ENCODE measurements around the gene ALK.
"Not testable (repeated sequence)": the region's sequence is repeated elsewhere in the genome, so short reads cannot be mapped to it uniquely, and the experiment has no call there.

ALK gene

DNA sequence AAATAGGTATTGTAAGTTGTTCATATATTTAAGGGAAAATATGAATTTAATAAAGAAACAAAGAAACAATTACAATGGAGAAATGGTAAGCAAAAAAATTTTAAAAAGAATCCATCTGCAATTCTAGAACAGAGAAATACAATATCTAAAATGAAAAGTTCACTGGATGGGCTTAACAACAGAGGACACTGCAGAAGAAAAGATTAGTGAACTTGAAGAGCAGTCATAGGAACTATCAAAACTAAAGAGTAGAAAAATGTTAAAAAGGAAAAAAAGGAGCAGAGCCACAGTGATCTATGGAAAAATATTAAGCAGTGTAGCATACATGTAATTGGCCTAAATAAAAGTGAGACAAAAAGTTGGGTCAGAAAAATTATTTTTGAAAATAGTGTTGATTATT is 83.5 kb downstream of the ALK start:
- FAIRE-seq, result no peak

- no peak for FAIRE-seq
Measured at GRCh38 chr2:29834624-29835023, 86.8 kb downstream of the ALK start.

- no peak for FAIRE-seq
Measured at GRCh38 chr2:29834036-29834540, 87.3 kb downstream of the ALK start.

GRCh38 chr2:29831560-29831959 is 89.8 kb downstream of the ALK start:
- no peak for FAIRE-seq

- no peak for FAIRE-seq
Measured at GRCh38 chr2:29829841-29830240, 91.5 kb downstream of the ALK start.

DNA sequence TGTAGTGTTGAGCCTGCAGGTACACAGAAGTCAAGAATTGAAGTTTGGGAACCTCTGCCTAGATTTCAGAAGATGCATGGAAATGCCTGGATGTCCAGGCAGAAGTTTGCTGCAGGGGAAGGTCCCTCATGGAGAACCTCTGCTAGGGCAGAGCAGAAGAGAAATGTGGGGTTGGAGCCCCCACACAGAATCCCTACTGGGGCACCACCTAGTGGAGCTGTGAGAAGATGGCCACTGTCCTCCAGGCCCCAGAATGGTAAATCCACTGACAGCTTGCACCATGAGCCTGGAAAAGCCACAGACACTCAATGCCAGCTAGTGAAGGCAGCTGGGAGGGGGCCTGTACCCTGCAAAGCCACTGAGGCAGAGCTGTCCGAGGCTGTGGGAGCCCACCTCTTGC is 97.2 kb downstream of the ALK start:
- not testable (repeated sequence) for FAIRE-seq

- FAIRE-seq, result no peak
Measured at GRCh38 chr2:29821591-29821990, 99.8 kb downstream of the ALK start.

DNA sequence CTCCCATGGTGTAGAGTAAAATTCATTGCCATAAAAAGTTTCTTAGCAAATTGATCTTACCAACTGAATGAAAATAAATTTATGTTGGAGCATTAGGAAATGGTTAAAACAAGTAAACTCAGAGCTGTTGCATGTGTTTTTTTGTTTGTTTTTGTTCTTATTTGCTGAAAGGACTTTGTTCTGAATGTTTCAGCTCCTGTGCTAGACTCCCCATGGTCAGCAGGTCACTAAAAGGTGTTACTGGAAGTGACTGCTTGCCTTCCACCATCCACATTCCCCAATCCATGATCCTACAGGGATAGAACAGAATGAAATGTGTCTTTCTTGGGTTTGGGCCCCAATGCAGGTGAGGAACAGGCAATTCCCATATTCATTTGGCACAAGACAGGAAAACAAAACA is 101.8 kb downstream of the ALK start:
- no peak for FAIRE-seq

DNA sequence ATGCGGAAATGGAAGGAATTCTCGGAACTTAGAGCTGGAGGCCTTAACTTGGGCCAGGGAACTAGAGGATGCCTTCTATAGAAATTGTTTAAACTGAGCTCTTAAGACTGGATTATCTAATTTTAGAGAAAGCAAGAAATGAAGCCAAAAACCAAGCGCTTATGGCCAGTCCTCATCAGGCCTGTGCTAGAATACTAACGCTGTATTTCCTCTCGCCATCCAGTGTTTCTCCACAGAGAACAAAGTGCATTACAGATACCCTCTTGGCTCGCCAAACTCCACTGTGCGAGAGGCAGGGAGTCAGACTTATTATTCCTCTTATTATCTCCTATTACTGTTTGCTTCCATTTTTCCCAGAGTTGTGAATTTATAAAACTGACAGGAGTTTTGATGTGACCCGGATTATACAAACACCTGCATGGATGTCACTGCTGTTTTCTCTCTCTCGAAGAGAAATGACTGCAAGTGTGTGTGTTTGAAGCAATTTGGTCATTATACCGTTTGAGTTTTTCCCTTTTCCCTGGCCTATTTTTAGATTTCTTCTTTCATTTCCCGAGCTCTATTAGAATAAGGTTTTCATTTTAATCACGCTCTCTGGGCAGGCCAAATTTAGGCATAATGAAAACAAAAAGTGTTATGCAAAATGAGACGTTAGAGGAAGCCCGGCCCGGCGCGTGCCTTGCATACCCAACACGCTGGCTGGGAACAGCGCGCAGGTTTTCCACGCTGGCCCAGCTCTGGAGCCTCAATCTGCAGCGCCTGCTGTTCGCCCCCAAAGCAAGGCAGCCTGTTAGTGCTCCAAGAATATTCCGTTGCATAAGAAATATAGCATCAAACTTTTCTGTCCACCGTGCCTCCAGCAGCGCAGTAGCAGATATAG is 103.3 kb downstream of the ALK start:
- FAIRE-seq, result no peak

- no peak for FAIRE-seq
Measured at GRCh38 chr2:29817299-29817698, 104.1 kb downstream of the ALK start.

DNA sequence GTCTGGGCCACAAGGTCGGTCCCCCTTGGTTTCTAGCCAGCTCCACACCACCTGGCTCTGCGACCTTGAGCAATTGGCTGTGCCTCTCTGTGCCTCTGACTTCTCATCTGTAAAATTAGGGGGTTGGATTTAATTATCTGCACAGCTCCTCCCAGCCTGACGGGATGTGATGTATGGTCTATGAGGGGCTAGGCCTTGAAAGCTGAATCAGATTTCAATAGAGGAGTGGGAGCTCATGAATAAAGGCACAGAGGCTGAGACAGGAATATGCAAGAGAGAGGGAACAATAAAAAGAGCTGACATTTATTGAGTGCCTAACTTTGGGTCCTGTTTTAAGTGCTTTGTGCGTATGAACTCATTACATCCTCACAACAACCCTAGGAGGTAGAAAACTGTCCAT is 104.7 kb downstream of the ALK start:
- FAIRE-seq, result no peak

- no peak for FAIRE-seq
Measured at GRCh38 chr2:29811378-29811777, 110.0 kb downstream of the ALK start.

- no peak for FAIRE-seq
Measured at GRCh38 chr2:29810956-29811355, 110.4 kb downstream of the ALK start.

GRCh38 chr2:29808321-29808720 is 113.1 kb downstream of the ALK start:
- no peak for FAIRE-seq

DNA sequence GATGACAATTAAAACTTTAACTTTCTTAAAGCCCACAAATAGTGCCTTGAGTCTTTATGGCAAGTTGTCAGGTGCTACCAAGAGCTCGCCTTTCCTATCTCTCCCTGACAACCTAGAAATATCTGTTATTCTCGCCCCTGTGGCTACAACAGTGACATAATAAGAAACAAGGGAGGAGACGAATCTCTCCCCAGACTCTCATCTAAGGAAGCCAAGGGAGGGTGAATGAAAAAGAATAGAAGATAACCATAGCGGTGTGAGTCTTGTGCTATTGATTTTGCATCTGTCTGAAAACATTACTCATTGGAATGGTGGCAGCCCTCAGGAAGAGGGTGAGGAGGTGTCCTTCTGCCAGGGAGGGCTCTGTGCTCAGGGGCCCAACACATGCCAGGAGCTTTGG is 114.3 kb downstream of the ALK start:
- no peak for FAIRE-seq

DNA sequence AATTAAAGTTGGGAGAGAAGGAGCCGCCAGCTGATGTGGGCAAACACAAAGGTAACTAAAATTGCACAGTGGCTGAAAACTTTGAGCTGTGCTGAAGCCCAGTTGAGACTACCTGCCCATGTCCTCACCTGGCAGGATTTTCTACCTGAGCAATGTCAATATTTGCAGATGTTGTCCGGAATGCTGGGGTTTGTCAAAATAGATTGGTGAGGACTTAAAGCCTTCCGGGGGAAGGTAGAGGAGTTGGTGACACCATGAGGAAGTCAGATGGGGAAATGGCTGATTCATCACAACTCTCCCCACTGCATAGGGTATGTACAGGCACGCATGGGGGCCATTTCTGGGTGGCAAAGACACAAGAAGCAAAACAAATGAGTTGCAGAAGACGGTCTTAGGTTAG is 114.9 kb downstream of the ALK start:
- no peak for FAIRE-seq

DNA sequence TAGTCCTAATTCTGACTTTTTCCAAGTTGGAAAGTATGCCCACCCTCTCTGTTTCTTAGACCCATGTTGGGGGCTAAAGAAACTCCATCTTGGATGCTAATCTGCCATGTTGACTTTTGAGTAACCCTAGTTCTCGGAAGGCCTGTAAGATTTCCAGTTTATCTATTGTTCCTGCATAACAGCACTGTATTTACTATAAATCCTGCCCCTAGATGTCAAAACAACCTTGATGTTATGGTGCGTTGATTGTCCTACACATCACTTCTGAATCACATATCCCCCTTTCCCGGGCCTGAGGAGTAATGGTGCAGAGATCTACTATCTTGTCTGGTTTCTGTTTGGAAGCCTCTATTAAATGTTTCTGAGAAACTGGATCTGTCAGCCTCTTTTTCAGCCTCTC is 116.7 kb downstream of the ALK start:
- no peak for FAIRE-seq

DNA sequence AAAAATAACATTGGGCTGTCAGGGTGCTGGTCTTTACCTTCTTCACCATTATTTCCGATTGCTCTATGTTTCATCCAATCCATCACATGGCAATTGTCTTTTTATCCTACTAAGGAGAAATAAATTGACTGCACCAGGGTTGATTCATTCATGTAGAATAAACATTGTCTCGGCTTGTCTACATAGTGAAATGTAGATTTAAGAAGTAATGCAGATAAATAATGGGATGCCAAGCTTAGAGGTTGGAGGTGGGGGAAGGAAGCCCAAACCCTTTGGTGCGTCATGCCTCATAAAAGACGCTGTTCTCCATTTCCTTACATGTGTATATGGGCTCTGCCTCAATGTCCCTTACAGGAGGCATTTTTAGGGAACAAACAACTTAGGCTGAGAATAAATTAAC is 117.8 kb downstream of the ALK start:
- FAIRE-seq, result no peak

- no peak for FAIRE-seq
Measured at GRCh38 chr2:29802986-29803385, 118.4 kb downstream of the ALK start.

DNA sequence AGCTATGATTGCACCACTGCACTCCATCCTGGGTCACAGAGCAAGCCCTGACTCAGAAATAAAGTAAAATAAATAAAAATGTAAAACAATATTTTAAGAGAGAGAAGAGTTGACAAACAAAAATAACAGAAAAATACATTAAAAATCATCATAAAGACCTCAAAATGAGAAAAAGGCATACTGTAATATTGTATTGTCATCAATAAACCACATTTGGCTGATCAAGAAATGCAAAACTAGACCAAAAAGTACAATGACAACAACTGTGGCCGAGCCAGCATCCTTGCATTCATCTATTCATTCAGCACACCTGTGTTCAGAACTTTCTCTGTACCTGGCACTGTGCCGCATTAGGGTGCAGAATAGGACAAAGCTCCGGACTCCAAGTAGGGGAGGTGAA is 121.8 kb downstream of the ALK start:
- FAIRE-seq, result no peak

- no peak for FAIRE-seq
Measured at GRCh38 chr2:29797916-29798315, 123.5 kb downstream of the ALK start.

- FAIRE-seq, result no peak
Measured at GRCh38 chr2:29796446-29796845, 124.9 kb downstream of the ALK start.

GRCh38 chr2:29789911-29790485 is 131.4 kb downstream of the ALK start:
- no peak for FAIRE-seq

Measured in A204.1 (cell line).